HEK293T (cell line): ENCODE results near the gene EGLN2.
"Not testable (repeated sequence)": the region's sequence is repeated elsewhere in the genome, so short reads cannot be mapped to it uniquely, and the experiment has no call there.

ENCODE experiments used
- CTCF ChIA-PET: fragments of 350-600 bp; formaldehyde crosslinking; extraction: SDS; loops from one replicate; lab custom pipeline; 2021; ENCODE audit warnings: antibody characterized with exemption, inconsistent platforms; lab: Yijun Ruan, JAX
- POLR2A ChIA-PET: fragments of 350-600 bp; formaldehyde crosslinking; extraction: SDS; loops from one replicate; lab custom pipeline; 2020; ENCODE audit warnings: antibody characterized with exemption, inconsistent platforms; lab: Yijun Ruan, JAX
- DNase-seq: peaks from one replicate; pipeline ENCODE4 v3.0.0; 2012; ENCODE audit warnings: mixed read lengths; ENCODE audit errors: extremely low spot score
- ARNT ChIP-seq: fragments of 450-650 bp; IDR thresholded peaks from 2 replicates; pipeline ENCODE4 v1.6.1; 2017; ENCODE audit warnings: mild to moderate bottlenecking
- BHLHE40 ChIP-seq: fragments of 450-650 bp; IDR thresholded peaks from 2 replicates; pipeline ENCODE4 v1.6.1; 2016; ENCODE audit warnings: mild to moderate bottlenecking, moderate library complexity, borderline replicate concordance
- CTBP1 ChIP-seq: fragments of 450-650 bp; IDR thresholded peaks from 2 replicates; pipeline ENCODE4 v1.6.1; 2016; ENCODE audit warnings: borderline replicate concordance
- ELF4 ChIP-seq: fragments of 450-650 bp; IDR thresholded peaks from 2 replicates; pipeline ENCODE4 v1.6.1; 2017; ENCODE audit warnings: antibody characterized with exemption
- FOXA1 ChIP-seq: fragments of 450-650 bp; IDR thresholded peaks from 2 replicates; pipeline ENCODE4 v1.6.1; 2016; ENCODE audit warnings: mild to moderate bottlenecking
- FOXK2 ChIP-seq: fragments of 450-650 bp; IDR thresholded peaks from 2 replicates; pipeline ENCODE4 v1.6.1; 2016; ENCODE audit warnings: mild to moderate bottlenecking
- FOXM1 ChIP-seq: fragments of 450-650 bp; IDR thresholded peaks from 2 replicates; pipeline ENCODE4 v1.6.1; 2017; ENCODE audit warnings: mild to moderate bottlenecking, borderline replicate concordance
- HDGF ChIP-seq: fragments of 450-650 bp; IDR thresholded peaks from 2 replicates; pipeline ENCODE4 v1.6.1; 2017; ENCODE audit warnings: antibody characterized with exemption, borderline replicate concordance
- L3MBTL2 ChIP-seq: fragments of 450-650 bp; conservative IDR thresholded peaks from 2 replicates; pipeline ENCODE4 v1.6.1; 2016; ENCODE audit warnings: mild to moderate bottlenecking
- LEF1 ChIP-seq: fragments of 450-650 bp; IDR thresholded peaks from 2 replicates; pipeline ENCODE4 v1.6.1; 2017; ENCODE audit warnings: mild to moderate bottlenecking, borderline replicate concordance
- NFRKB ChIP-seq: fragments of 450-650 bp; IDR thresholded peaks from 2 replicates; pipeline ENCODE4 v1.6.1; 2016; ENCODE audit warnings: mild to moderate bottlenecking, moderate library complexity
- PKNOX1 ChIP-seq: fragments of 450-650 bp; IDR thresholded peaks from 2 replicates; pipeline ENCODE4 v1.6.1; 2016
- SP1 ChIP-seq: fragments of 450-650 bp; IDR thresholded peaks from 2 replicates; pipeline ENCODE4 v1.6.1; 2017
- SUZ12 ChIP-seq: fragments of 450-650 bp; IDR thresholded peaks from 2 replicates; pipeline ENCODE4 v1.6.1; 2016; ENCODE audit warnings: mild to moderate bottlenecking
- TARDBP ChIP-seq: fragments of 450-650 bp; IDR thresholded peaks from 2 replicates; pipeline ENCODE4 v1.6.1; 2016
- ZNF384 ChIP-seq: fragments of 450-650 bp; IDR thresholded peaks from 2 replicates; pipeline ENCODE4 v1.6.1; 2016

The EGLN2 gene

DNA sequence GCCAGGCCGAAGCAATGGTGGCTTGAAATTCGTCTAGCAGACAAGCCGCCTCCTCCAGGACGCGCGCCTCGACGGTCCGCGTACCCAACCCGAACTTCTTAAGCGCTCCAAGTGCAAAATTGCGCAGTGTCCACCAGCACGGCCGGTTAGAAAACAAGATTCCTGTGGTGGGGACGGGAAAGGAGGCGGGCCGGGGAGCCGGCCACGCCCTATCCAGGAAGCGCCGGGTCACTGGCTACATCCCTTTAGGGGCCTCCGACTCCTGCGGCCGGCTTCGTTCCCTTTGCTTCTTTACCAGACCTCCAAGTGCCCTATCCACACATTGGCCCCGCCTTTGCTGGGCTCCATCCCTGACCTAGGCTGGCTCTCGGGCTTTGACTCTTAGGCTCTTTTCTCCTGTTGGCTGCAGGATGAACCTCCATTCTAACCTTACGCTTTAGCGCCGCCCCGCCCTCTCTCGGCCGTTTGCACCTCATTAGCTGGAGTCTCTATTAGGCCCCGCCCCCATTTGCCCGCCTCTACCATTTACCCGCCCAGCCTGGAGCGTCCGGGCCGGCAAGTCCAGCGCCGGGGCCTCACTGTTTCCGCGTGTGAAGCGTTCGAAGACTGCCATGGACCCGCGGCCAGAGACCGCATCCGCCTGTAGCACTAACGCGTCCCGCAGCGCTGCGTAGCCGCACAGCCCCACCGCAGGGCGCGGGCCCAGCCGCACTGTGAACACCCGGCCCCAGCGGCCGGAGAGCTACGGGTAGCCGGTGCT, 11.8 kb downstream of the EGLN2 start:
- peak; percentile 39 for TF ChIP-seq L3MBTL2
- CTCF ChIA-PET, POLR2A ChIA-PET: not testable (repeated sequence)
- DNase-seq: peak; percentile 20

- ChIA-PET CTCF (no interaction called here), POLR2A (interaction anchor here (1.1 kb wide), 1 partner anchor 61 kb away, joined by 4 read pairs; the partner anchor contains the start of gene ACTMAP)
- DNase-seq: no peak
- no peak for TF ChIP-seq CTBP1
- TF ChIP-seq L3MBTL2: no peak
- TF ChIP-seq BHLHE40: no peak
- no peak for TF ChIP-seq HDGF
- TF ChIP-seq TARDBP: no peak
- TF ChIP-seq SUZ12: no peak
- TF ChIP-seq SP1: no peak
- no peak for TF ChIP-seq NFRKB
- TF ChIP-seq ELF4: no peak
- TF ChIP-seq ZNF384: no peak
- TF ChIP-seq FOXA1: no peak
- TF ChIP-seq FOXK2: no peak
- TF ChIP-seq PKNOX1: no peak
- no peak for TF ChIP-seq ARNT
These were observed 12.7 kb downstream of the EGLN2 start for GRCh38 chr19:40811478-40812341.

DNA sequence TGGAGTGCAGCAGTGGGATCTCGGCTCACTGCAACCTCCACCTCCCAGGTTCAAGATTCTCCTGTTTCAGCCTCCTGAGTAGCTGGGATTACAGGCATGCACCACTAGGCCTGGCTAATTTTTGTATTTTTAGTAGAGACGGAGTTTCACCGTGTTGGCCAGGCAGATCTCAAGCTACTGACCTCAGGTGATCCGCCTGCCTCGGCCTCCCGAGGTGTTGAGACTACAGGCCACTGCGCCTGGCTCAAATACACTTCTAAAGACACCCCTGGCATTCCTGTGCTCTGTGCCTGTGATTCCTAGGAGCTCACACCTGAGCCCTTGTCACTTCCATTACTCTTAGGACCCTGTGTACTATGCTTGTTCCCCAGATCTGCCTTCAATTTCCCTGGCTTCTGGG, 13.6 kb downstream of the EGLN2 start:
- DNase-seq, CTCF ChIA-PET: not testable (repeated sequence)
- POLR2A ChIA-PET: interaction anchor here (1.1 kb wide), 1 partner anchor 62 kb away, joined by 4 read pairs; the partner anchor contains the start of gene ACTMAP

DNA sequence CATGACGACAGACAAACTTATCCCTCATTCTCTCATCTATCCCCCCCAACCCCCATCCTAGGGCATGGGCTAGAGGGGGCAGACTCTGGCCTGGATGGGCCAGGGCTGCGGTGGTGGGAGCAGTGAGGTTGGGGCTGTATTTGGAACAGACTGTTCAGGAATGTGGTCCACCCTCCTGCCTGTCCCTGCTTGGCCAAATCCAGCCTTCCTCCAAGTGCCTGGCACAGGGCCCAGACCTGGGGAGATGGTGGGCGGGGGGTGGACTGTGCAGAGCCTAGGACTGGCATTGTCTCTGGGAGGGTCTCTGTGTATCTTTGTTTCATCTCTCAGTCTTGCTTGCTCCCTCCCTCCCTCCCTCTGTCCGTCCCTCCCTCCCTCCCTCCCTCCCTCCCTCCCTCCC, 14.2 kb downstream of the EGLN2 start:
- POLR2A ChIA-PET: no interaction called here
- DNase-seq: no peak
- CTCF ChIA-PET: no interaction called here
- TF ChIP-seq FOXA1 (no peak), FOXM1 (no peak), NFRKB (no peak), CTBP1 (no peak), ARNT (no peak), ELF4 (no peak), FOXK2 (no peak), SP1 (no peak), PKNOX1 (no peak), L3MBTL2 (no peak), HDGF (no peak), BHLHE40 (no peak), ZNF384 (no peak), LEF1 (no peak), SUZ12 (no peak), TARDBP (no peak)

DNA sequence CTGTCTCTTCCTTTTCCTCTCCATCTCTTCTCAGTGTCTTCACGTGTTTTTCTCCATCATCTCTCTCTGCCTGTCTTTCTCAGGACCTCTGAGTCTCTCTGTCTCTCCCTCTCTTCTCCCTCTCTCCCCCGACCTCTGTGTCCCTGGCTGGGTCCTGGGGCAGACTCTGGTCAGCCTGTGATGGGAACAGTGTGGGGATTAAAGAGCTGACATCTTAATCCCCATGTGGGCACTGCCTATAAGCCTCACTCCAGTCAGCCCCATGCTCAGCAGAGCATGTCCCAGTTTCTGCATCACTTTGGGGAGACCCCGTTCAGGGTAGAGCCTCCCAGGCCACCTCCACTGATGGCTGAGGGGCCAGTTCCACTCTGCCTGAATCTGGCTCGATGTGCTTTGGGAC, 16.2 kb downstream of the EGLN2 start:
- TF ChIP-seq ZNF384 (no peak), SUZ12 (no peak), TARDBP (no peak), ARNT (no peak), FOXK2 (no peak), NFRKB (no peak), LEF1 (no peak), ELF4 (no peak)
- CTCF ChIA-PET: no interaction called here
- POLR2A ChIA-PET: no interaction called here
- DNase-seq: no peak

DNA sequence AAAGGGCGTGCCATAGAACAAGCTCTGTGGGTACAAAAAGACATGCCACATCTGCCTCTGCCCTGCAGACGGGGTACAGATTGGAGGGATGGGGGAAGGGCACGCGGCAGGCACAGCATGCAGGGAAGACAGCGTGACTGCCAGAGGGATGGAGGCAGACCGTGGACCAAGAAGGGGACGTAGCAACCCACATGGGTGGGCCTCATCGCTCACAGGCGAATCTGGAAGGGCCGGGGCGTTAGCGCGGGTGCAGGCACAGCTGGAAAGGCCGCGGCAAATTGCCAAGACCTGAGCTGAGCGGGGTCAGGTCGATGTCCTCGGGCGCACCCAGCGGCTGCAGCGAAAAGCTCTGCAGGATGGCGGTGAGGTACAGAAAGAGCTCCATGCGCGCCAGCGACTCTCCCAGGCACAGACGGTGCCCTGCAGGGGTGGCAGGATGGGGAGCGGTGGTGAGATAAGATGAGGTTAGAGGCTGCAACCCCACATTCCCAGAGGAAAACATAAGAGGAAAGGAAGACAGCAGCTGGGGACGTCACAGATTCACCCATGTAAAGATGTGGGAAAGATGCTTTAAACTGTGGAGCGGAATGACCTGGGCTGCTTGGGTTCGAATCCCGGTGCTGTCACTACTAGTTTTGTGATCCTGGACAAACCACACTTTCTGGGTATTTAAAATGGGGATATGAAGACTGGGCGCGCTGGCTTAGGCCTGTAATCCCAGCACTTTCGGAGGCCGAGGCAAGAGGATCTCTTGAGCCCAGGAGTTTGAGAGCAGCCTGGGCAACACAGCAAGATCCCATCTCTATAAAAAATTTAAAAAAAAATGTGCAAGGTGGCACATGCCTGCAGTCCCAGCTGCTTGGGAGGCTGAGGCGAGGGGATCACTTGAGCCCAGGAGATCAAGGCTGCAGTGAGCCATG, 19.7 kb downstream of the EGLN2 start:
- ChIA-PET CTCF (interaction anchor here (1.0 to 2.0 kb wide), 3 partner anchors 10 to 19 kb away, joined by 3 to 7 read pairs (median 3); no protein-coding TSS in a partner anchor), POLR2A (interaction anchor here (1.2 kb wide), 1 partner anchor 12 kb away, joined by 3 read pairs; no protein-coding TSS in a partner anchor)
- not testable (repeated sequence) for DNase-seq

- ChIA-PET POLR2A (interaction anchor here (1.2 kb wide), 1 partner anchor 13 kb away, joined by 3 read pairs; no protein-coding TSS in a partner anchor), CTCF (interaction anchor here (0.7 to 2.0 kb wide), 4 partner anchors 9 to 67 kb away, joined by 3 to 7 read pairs (median 4); no protein-coding TSS in a partner anchor)
These were observed 20.7 kb downstream of the EGLN2 start for GRCh38 chr19:40819479-40820234.

More at GRCh38 chr19:40819479-40820234, 20.7 kb downstream of the EGLN2 start:
- not testable (repeated sequence) for DNase-seq
